NCI-H1092 (cell line): ENCODE data around the gene IDUA.
"Not testable (repeated sequence)": the region's sequence is repeated elsewhere in the genome, so short reads cannot be mapped to it uniquely, and the experiment has no call there.

Experiments used
- DNase-seq: peaks from one replicate; lab custom pipeline; 2025; lab: John Stamatoyannopoulos, UW

IDUA gene

GRCh38 chr4:987624-988513, 1.0 kb downstream of the IDUA start:
- no peak for DNase-seq

- DNase-seq, result no peak
These were observed 2.2 kb downstream of the IDUA start for GRCh38 chr4:988726-989721.

DNA sequence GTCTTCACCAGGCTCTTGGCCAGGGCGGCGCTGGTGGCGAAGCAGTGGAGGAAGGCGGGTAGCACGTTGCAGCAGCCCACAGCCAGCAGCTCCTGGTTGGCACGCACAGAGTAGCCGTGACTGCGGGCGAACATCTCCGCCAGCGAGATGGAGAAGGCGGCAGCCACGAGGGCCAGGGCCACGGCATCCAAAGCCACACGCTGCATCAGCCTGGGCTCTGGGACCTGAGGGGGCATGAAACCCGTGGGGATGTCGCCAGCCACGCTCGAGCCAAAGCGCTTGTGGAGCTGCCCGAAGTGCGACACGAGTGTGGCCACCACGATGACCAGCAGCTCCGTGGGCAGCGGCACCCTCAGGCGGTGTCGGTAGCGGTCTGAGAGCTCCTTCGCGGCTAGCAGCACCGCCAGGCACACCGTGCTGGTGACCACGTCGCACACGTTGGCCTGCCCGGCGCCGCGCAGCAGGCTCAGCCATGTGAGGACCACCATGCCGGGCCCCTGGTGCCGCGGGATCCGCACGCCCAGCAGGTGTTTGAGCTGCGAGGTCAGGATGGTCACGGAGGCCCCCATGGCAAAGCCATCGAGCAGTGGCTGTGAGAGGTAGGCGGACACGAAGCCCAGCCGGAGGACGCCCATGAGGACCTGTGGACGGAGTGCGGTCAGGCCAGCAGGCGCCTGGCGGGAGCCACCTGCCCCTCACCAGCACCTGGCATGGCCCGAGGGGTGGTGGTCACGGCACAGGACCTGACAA, 3.1 kb downstream of the IDUA start:
- DNase-seq, result no peak

DNA sequence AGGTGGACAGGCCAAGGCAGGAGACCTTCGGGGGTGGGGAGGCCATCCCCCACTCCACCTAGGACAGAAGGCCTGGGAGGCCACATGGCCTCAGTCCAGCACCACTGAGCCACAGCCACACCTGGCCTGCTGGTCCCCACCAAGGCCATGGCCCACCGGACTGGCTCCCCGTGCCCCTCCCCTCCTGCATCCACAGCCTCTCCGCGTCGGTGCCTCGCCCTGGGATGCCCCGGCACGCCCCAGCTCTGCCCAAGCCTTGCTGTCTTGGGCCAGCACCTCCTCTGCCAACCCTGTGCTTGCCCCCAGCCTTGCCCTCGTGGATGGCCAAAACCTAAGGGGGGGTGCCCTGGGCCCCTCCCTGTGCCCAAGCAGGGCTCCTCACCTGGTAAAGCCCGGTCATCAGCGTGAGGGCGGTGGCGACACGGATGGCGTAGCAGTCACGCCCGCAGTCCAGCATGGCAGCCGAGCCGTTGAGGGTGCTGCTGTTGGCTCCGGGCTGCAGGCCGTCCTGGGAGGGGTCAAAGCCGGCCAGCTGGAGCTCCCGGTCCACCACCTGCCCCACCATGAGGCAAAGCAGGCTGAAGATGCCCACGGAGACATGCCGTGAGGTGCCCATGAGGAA, 4.0 kb downstream of the IDUA start:
- no peak for DNase-seq

DNA sequence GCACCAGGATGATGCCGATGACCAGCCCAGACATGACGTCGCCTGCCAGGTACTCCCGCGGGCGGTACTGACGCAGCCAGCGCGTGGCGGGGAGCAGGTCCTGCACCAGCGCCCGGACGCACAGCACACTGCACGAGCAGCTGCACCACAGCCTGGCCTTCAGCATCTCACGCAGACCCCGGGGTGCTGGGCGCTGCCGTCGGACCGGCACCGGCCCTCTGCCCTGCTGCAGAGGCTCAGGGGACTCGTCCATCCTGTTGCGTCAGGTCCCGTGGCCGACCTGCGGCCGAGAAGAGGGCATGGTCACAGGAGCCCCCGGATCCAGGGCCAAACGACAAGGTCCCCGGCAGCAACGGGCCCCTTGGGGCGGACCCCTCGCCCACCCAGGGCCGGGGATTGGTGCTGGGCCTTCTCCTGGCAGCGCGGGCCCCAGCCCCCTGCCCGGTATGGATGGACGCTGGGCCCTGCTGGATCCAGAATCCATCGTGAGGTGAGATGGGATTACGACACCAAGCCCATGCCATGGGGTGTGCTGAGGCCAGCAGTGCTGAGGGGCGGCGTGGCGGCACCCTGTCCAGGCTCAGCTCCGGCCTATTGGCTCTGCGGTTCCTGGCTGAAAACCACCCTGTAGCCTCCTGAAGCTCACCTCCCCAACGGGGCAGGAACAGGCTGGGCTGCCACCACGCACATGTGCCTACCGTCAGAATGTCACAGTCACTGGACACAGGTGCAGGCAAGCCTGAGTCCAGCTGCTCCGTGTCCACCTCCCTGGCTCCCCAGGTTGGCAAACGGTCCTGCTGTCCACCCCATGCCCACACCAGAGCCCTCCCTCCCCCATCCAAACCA, 4.8 kb downstream of the IDUA start:
- no peak for DNase-seq

GRCh38 chr4:992297-993110, 5.7 kb downstream of the IDUA start:
- no peak for DNase-seq

GRCh38 chr4:993111-994029, 6.5 kb downstream of the IDUA start, which contains the start of gene SLC26A1:
TSS of gene SLC26A1 (minus strand) at chr4:993404. CDS start at chr4:991703, 1,701 bp downstream.
- no peak for DNase-seq

DNA sequence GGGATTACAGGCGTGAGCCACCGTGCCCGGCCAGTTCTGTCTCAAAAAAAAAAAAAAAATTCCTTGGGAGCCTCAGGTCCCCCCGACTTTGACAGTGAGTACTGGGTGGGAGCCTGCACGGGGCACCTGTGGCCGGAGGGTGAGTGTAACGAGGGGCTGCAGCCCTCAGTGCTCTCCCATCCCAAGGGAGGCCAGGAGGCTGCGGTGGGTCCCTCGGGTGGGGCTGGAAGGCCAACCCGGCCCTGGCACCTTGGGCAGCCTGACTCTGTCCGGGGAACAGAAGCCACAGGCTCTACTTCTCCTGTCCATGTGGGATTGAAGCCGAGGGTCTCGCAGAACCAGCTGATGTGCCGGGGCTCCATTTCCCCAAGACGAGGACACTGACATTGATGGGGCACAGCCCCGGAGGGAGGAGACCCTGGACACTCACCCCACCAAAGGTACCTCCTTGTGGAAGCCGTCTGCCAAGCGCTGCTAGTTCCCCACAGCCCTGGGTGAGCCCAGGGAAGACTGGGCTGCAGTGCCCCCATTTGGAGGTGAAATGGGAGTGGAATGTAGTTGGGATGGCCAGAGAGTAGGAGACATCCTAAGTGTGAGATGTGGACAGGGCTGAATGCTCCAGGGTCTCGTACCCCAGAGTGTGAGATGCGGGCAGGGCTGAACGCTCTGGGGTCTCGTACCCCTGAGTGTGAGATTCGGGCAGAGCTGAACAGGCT, 8.6 kb downstream of the IDUA start:
- no peak for DNase-seq

- DNase-seq, result no peak
These were observed 9.5 kb downstream of the IDUA start for GRCh38 chr4:996030-996996.

DNA sequence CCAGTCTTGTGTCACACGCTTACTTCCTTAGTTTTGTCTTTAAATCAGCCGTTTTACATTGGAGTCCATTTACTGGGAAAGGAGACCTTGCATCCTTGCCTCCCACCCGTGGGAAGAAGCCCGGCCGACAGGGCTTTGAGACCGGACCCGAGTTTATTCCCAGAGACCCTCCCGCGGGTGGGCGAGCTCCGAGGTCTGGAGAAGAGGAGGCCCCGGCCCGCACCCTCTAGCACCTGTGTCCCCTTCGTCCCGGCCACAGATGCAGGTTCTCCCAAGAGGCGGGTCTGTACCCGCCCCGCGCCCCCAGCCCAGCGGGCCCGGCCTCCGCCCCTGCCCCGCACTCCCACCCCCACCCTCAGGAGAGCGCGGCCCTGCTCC, 10.1 kb downstream of the IDUA start:
- DNase-seq, result no peak

DNA sequence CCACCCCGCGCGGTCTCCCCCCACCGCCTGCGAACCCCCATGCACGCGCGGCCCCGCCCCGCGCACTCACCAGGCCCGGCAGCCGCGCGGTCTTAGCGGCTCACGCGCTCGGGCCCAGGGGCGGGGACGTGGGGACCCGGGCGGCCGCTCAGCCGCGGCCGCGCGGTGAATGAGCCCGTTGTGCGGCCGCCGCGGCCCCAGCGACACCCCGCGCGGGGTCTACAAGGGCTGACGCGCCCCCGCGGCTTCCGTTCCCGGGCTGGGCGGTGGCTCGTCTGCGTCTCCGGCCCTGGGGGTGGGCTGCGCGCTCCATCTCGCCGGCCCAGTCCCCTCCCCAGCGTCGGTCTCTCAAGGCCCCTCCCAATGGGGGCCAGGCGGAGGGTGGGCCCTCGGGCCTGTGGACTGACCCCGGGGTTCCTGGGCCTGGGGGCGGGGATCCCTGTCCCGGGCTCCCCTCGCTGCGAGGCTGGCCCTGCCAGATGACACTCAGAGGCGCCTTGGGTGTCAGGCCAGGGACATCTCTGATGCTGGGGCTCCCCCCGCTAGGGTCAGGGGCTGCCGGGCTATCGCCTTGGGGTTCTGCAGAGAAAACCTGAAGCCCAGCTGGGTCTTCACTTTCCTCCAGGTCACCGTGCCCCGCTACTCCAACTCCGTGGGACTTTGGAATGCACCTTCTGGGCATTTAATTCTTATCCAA, 10.7 kb downstream of the IDUA start:
- no peak for DNase-seq

GRCh38 chr4:998096-998691, 11.3 kb downstream of the IDUA start:
- DNase-seq, result no peak

DNA sequence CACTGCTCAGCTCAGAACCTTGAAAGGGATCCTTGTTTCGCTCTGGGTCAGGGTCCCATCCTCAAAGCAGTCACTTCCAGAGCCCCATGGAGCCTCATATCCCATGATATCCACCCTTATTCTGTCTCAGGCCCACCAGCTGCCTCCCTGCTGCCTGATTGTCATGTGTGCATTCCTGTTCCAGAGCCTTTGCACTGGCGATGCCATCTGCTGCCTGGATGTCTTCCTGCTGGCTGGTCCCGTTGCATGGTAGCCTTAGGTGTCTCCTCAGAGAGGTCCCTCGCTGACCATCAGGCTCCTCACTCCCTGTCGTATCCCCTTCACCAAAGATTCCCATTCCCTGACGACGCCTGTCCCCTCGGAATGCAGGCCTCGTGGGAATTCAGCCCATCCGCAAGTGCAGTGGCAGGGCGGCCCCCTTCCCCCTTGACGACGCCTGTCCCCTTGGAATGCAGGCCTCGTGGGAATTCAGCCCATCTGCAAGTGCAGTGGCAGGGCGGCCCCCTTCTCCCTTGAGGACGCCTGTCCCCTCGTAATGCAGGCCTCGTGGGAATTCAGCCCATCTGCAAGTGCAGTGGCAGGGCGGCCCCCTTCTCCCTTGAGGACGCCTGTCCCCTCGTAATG, 12.5 kb downstream of the IDUA start:
- not testable (repeated sequence) for DNase-seq

GRCh38 chr4:999882-1000425, 13.1 kb downstream of the IDUA start:
- no peak for DNase-seq

DNA sequence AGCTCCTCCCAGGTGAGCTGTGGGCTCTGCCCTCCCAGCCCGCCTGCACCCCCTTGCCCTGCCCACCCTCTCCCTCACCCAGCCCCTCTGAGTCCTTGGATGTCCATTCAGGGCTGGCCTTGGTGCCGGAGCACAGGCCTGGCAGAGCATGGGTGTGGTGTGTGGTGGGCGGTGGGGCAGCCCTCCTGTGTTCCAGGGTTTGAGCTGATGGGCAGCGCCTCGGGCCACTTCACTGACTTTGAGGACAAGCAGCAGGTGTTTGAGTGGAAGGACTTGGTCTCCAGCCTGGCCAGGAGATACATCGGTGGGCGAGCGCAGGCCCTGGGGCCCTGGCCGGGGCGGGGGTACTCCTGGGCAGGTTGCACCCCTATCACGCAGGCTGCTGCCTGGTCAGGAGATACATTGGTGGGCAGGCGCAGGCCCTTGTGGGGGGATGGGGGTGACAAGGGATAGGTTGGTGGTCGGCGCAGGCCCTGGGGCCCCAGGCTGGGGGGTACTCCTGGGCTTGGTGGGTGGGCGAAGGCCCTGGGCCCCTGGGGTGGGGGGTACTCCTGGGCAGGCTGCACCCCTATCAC, 13.9 kb downstream of the IDUA start:
- DNase-seq, result no peak
